Thoracic aorta (tissue), 2 donors: ENCODE data around the gene MYRIP. TPM values are rescaled to one million over a fixed set of nuclear protein-coding genes. Genes with fewer than 3 reads are reported as not detected.

Experiments
- ATAC-seq: fragments of 150-250 bp; one replicate; pipeline ENCODE4 v1.8.0; 2017; ENCODE audit warnings: low read depth; ENCODE audit not compliant: insufficient number of reproducible peaks, low FRiP score
- DNase-seq: peaks from one replicate; pipeline ENCODE4 v3.0.0-alpha.2; 2020; ENCODE audit warnings: low spot score
- H3K27ac ChIP-seq, 2 donors: fragments of 200-600 bp; sonication (generic); 1 replicate in 1 of 2; 2 replicates in 1 of 2; pipeline ENCODE4 v1.5.1; 2016; ENCODE audit warnings: mild to moderate bottlenecking in 2 of 2, moderate library complexity in 2 of 2
- H3K27me3 ChIP-seq: fragments of 200-600 bp; sonication (generic); replicated peaks from 2 replicates; pipeline ENCODE4 v1.6.0; 2016; ENCODE audit warnings: mild to moderate bottlenecking; ENCODE audit not compliant: insufficient read depth
- H3K36me3 ChIP-seq: fragments of 200-600 bp; sonication (generic); one replicate; pipeline ENCODE4 v1.5.1; 2016
- H3K4me1 ChIP-seq, 2 donors: fragments of 200-600 bp; sonication (generic); 1 replicate in 1 of 2; 2 replicates in 1 of 2; pipeline versions ENCODE4 v1.5.1 to v1.6.0; 2016; ENCODE audit warnings: low read depth in 2 of 2, mild to moderate bottlenecking in 1 of 2; ENCODE audit not compliant: control insufficient read depth in 1 of 2
- H3K4me3 ChIP-seq: fragments of 200-600 bp; sonication (generic); 2 replicates; pipeline ENCODE4 v1.5.1; 2016; ENCODE audit warnings: mild to moderate bottlenecking
- H3K9me3 ChIP-seq: fragments of 200-600 bp; sonication (generic); 2 replicates; pipeline ENCODE4 v1.5.1; 2016
- total RNA-seq, 2 donors: library from RNA; depleted of rRNA; stranded (reverse); fragments of >200 nt; gene quantifications; one replicate each; pipeline versions ENCODE4 v1.1.0 to v1.2.3, GENCODE V29; 2016
- TF ChIP-seq, protein P1 (sequence below): fragments of 200-600 bp; sonication (generic); IDR thresholded peaks from one replicate; pipeline ENCODE4 v1.5.1; 2019; ENCODE audit warnings: antibody characterized with exemption

MYRIP gene
- total RNA-seq, 2 donors from 2014 or later: 1.5 to 5.1 TPM

DNA sequence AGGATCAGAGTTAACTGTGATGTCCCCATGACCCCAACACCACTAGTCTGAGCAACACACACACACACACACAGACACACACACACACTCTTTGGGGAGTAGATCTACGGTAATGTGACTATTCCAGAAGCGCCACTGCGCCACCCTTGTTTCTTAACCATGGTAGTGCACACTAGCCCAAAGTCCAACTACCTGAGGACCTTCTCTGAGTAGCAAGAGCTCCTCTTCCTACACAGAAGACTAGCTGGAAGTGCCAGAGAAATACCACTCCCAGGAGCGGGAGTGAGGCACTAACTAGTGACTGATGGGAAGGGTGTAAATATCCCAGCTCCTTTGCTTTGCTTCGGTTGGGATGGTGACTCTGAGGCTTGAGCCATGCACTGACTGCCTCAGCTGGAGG, 404.1 kb downstream of the MYRIP start:
- no peaks in the 10 kb centered on the region for H3K36me3 ChIP-seq
- H3K27ac ChIP-seq: no peak overlapping the region
- DNase-seq (no peak), ATAC-seq (no peak)
- TF ChIP-seq, protein P1, sequence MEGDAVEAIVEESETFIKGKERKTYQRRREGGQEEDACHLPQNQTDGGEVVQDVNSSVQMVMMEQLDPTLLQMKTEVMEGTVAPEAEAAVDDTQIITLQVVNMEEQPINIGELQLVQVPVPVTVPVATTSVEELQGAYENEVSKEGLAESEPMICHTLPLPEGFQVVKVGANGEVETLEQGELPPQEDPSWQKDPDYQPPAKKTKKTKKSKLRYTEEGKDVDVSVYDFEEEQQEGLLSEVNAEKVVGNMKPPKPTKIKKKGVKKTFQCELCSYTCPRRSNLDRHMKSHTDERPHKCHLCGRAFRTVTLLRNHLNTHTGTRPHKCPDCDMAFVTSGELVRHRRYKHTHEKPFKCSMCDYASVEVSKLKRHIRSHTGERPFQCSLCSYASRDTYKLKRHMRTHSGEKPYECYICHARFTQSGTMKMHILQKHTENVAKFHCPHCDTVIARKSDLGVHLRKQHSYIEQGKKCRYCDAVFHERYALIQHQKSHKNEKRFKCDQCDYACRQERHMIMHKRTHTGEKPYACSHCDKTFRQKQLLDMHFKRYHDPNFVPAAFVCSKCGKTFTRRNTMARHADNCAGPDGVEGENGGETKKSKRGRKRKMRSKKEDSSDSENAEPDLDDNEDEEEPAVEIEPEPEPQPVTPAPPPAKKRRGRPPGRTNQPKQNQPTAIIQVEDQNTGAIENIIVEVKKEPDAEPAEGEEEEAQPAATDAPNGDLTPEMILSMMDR: no peak
- H3K4me3 ChIP-seq: no peak overlapping the region
- no peaks in the 10 kb centered on the region for H3K9me3 ChIP-seq
- no peaks in the 10 kb centered on the region for H3K4me1 ChIP-seq
- no peaks in the 10 kb centered on the region for H3K27me3 ChIP-seq

DNA sequence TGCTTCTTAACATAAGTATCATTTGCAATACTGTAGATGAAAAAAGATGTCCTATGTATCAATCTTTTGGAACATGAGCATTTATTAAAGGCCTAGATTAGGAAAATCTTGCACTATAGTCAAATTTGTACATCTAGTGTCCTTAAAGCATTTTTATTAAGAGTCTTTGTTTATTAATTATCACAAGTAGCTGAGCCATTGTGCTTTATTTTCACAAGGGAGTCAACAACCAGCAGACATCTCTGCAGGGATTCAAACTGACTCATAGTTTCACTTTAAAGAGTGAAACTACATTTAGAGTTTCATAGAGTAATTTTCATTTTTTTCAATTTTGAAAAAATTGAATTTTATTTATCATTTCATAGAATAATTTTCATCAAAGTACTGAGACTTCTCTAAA, 405.6 kb downstream of the MYRIP start:
- H3K9me3 ChIP-seq: no peaks in the 10 kb centered on the region
- no peak for DNase-seq
- H3K27ac ChIP-seq: no peak overlapping the region
- no peak for ATAC-seq
- no peaks in the 10 kb centered on the region for H3K27me3 ChIP-seq
- TF ChIP-seq, protein P1: no peak
- no peaks in the 10 kb centered on the region for H3K36me3 ChIP-seq
- H3K4me1 ChIP-seq: no peaks in the 10 kb centered on the region
- H3K4me3 ChIP-seq: no peak overlapping the region

DNA sequence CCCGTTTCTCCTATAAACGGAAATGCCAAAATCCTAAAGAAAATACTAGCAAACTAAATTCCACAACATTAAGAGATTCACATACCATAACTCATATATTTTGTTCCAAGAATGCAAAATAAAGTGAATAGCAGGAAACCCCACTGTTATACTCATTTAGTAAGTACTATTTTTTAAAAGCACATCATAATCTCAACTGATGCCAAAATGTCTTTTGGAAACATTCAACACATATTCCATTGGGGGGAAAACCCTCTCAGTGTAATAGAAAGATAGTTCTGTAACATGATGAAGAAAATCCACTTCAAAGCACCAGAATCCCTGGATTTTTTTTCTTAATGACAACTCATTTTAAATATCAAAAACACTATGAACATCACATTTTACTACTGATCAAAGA, 407.1 kb downstream of the MYRIP start:
- TF ChIP-seq, protein P1: no peak
- Histone ChIP-seq H3K27me3 (no peaks in the 10 kb centered on the region), H3K4me1 (no peaks in the 10 kb centered on the region), H3K27ac (no peak overlapping the region), H3K4me3 (no peak overlapping the region), H3K9me3 (no peaks in the 10 kb centered on the region), H3K36me3 (no peaks in the 10 kb centered on the region)
- DNase-seq (no peak), ATAC-seq (no peak)

DNA sequence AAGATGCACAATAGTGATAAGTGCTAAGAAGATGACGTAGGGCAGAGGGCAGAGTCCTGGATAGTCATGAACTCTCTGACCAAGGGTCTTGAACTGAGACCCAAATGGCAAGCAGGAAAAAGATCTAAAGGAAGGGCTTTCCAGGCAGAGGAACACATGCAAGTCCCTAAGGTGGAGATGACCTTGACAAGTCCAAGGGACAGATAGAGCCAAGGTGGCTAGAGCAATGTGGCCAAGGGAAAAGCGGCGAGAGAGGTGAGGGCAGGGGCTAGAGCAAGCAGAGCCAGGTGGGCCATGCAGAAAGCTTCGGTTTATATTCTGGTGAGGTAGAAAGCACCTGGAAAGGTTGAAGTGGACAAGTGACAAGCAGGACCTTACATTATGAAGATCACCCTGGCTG, 414.4 kb downstream of the MYRIP start:
- no peaks in the 10 kb centered on the region for H3K4me1 ChIP-seq
- ATAC-seq: no peak
- no peak for DNase-seq
- H3K27ac ChIP-seq: no peak overlapping the region
- TF ChIP-seq, protein P1: no peak
- H3K27me3 ChIP-seq: no peaks in the 10 kb centered on the region
- no peaks in the 10 kb centered on the region for H3K9me3 ChIP-seq
- no peaks in the 10 kb centered on the region for H3K36me3 ChIP-seq
- H3K4me3 ChIP-seq: no peak overlapping the region

DNA sequence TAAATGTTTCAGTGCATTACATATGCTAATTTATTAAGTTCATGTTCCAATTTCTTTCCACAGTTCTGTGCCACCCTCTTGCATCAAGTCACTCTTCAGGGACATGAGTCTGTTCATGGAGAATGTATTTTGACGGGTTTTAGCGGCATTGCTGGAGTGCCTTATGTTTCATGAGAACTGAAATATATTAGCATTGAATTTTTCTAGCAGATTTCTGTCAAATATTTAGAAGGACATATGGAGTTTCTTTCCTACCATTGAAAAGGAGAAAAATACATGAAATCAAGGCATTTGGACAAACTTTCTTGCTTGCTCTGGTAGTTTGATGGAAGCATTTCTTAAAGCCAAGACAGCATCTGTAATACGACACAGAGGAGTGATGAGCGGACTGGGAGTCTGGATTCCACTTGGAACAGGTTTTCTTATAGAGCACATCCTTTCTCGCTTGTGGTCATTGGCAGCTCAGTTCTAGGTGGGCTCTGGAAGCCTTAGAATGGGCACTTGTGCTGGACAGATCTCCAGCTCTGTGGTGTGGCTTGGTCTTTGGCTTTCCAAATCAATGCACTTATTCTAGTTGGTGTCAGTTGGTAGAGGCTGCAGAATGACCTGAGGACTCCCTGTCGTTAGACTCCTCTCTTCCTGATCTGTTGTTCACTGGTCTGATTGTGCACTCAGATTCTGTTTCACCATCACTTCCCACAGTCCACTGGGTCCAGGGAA, 415.5 kb downstream of the MYRIP start:
- Histone ChIP-seq H3K9me3 (no peaks in the 10 kb centered on the region), H3K27me3 (no peaks in the 10 kb centered on the region), H3K36me3 (no peaks in the 10 kb centered on the region), H3K4me3 (no peak overlapping the region), H3K4me1 (no peaks in the 10 kb centered on the region), H3K27ac (no peak overlapping the region)
- TF ChIP-seq, protein P1: no peak
- DNase-seq: no peak
- no peak for ATAC-seq
